NCI-H82 treated with DMSO at 0.1 percent for 48 hours (cell line): Measurements from ENCODE around the gene NID2.

Experiments used
- DNase-seq: peaks from one replicate; lab custom pipeline; 2025; ENCODE audit not compliant: unreplicated experiment; lab: John Stamatoyannopoulos, UW

NID2 gene

DNA sequence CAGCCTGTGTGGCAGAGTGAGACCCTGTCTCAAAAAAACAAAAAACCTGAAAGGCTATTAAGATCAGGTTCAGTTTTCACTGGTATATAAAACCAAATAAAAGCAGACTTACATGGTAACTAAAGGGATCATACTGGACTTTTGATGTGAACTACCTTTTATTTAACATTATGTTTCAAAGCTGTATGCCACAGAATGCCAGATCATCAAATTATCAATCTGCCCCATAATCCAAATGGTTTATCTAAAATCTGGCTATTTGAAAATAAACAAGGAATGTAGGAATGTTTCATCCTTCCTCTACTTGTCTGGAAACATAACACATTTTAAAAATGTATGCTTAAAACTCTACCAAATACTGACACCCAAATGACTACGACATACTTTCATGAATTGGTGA lies 14.2 kb downstream of the NID2 start:
- no peak for DNase-seq

DNA sequence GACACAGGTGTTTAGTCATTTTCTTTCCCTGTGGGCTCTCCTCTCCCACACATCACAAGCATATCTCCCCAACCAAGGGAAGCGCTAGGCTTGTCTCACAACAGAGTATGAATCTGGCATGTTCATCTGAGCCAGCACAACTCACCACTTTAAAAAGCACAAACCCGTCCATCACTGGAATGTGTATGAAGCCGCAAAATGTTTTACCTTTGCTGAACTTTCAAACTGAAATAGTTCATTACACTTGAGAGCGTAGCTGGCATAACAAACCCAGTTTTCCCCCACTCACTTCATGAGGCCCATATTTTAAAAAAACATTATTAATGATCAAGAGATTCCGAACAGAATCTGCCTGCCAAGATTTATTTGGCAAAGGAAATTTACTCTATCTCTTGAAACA lies 15.8 kb downstream of the NID2 start:
- DNase-seq: no peak

DNA sequence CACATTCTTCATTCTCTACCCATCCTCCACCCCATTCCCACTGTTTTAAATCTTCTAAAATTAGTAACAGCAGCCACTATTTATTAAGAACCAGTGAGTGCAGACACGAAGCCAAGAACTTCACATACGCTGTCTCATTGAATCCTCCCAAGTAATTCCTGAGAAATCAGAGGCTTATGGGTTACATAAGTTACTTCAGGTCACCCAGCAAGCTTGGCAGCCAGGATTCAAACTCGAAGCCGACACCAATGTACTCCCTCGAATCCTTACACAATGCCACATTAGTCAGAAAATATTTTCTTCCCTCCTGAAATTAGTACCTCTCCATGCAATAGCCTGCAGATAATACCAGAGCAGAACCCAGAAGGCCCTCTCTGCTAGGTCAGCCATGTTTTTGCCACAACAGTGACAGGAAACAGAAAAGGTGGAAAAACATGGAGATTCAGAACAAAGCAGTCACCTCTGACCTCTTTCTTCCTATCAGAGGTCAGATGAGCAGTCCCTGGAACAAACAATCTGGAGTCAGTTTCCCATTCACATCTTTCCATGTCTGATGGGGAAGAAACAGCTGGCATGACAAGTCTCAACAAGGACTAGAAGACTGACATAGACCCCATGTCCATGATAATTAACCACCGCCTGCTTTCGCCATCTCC lies 16.4 kb downstream of the NID2 start:
- DNase-seq: no peak

DNA sequence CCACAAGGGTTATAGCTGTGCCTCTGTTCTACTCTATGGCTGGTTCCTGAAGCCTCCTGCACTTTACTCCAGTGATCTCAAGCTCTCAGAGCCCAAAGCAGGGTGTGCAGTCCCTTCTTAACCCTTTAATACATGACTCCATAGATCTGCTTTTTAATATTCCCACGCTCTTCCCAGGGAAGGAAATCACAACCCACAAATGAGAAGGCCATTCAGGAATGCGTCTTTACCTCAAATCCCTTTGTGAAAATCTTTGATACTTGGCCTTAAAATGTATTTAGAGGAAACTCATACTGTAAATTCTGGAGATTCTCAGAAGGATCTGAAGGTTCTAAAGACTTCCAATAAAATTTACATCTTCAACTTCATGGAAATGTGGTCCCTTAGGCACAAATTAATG lies 17.0 kb downstream of the NID2 start:
- DNase-seq: no peak

DNA sequence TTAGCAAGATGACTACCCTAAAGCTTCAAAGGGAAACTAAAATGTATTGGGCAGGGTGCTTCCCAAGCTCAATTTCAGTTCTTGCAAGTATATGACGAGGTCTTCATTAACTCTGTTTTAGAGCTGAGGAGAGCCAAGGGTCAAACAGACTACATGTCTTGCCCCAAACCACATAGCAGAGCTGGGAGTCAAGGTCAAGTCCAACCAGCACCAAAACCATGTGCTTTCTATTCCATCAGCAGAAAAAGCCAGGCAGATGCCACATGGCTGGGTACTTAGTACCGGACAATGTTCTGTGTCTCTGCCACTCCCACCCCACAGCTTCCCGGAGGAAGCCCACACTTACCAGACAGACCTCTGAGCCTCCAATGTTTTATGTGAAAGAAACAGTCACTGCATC lies 17.6 kb downstream of the NID2 start:
- no peak for DNase-seq

DNA sequence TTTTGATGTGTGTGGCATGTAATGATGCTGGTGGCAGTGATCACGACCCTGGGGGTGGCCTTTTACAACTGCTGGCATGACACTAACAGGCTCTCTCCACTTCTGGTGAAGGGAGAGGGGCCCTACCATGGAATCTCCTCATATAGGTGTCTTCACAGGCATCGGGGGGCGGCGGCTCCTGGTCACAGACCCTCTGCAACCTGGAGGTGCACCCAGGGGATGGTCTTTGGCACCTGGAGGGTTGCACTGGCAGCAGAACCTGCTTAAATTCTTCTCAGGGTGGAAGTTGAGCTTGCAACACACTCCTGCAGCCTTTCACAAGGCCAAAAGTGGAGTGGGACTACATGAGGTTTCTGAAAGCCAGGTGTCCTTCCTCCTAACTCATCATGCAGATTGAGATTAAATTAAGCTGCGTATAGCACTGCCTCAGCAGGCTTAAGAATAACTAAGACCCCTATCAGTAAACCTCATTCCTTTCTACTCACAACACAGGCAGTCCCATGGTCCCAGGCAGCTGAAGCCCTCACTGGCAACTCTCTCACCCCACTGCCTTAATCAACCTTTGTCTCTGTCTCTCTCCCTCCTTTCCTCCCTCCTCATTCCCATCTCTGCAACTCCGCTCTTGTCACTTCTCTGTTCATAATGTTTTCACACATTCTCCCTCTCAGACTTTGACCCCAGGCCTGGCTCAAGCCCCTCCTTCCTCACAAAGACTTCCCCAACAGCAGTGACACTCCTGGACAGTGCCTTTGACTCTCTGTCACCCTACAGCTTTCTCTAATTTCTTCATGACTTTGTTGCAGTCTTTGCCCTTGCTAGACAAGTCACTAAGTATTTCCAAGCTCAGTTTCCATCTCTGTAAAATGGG lies 18.9 kb downstream of the NID2 start:
- no peak for DNase-seq

DNA sequence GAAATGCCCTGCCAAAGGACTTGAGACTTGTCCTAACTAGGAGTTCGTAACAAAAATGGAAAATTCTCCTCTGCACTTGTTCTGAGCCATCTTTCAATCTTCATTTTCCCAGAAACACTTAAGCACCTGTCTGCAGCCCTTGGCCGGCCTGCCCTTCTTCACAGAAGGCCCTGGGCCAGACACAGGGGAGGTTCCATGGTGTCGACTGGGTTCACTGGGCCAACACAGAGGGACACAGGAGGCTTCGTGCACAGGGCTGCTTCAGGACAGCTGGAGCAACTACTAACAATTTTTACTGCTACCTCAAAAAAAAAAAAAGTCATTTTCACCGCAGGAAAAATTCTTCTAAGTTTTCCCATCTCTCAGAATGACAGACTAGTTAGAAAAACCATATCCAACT lies 19.6 kb downstream of the NID2 start:
- no peak for DNase-seq

DNA sequence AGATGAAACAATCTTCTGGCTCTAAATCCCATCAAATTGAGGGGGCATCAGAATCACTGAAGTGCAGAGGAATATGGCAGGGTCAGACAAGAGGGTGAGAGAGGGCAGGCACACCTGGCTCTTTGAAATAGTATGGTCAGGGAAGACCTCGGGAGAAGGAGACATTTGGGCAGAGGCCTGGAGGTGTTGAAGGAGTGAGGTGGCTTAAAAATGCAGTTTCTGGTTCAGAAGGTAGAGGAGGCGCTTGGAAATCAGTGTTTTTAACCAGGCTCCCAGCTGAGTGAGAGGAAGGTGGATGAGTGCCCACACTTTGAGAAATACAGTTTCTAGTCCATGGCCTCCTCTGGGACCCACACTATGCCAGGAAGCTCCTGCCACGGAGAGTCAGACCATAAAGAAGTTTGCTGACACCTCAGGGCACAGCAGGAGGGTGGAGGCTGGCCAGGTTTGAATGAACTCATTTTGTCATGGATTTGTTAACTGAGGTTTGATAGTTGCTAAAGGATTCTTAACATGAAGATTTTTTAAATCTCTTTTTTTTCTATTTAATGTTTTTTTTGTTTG lies 20.1 kb downstream of the NID2 start:
- DNase-seq: no peak

DNA sequence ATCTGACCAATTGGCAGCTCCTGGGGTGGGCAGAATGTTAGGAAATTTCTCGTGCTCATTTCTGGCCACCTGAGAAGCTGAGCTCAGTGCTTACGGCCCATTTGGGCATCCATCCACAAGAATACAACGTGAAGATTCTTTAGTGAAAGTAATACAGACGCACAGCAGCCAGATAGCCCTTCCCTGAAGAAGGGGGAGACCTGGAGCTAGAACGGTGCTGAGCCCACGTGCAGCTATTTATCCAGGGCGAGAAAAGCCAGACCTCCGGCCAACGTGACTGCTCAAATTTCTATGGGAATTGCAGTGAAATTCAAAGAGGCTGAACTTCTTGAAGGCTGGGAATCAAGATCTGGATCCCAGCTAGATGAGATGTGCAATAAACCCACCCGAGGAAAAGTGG lies 20.7 kb downstream of the NID2 start:
- DNase-seq: no peak

DNA sequence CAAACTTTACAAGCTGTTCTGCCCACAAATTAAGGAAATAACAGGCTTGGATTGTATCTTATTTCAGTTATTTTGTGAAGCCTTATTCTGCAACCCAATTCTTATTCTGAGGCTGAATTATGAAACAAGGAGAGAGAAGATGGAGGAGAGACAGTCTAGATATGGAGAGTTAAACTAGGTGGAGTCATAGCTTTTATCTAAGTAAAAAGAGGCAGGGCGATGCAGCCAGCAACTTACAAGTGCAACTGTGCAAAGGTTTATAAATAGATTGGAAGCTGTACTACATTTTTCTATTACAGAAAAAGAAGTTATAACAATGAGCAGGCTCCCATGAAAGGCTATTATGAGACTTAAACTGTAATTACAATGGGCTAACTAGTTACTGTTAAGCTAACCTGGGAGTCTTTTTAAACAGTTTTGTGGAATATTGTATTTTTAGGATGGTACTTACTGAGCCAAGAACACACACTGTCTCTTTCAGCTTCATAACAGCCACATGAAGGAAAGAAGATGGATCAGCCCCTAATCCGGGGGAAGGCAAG lies 22.4 kb downstream of the NID2 start:
- DNase-seq: no peak

DNA sequence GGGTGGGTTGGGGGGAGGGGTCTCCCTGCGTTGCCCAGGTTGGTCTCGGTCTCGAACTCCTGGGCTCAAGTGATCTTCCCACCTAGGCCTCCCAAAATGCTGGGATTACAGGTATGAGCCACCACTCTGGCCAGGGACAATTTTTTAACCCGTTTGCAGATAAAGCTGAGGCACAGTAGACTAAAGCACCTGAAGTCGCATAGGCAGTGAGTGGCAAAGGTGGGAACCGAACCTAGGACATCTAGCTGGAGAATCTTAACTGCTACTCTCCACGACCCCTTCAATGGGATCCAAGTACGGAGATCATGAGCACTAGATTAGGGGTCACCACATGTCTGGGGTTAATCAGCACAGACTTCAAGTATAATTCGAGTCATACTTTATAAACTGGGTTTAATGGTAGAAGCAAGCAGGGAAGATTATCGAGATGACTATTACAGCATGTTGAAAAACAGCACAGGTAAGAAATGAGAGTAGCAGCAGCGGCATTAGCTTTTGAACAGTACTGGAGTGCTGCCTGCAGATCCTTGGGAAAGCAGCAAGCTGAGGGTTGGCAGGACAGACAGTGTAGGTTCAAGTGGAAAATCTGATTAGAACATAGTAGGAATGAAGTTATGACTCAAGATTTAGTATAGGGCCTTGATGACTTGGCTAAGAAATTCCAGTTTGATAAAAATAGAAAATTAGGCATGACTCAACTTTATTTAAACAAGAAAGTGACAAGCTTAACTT lies 23.9 kb downstream of the NID2 start:
- DNase-seq: no peak

DNA sequence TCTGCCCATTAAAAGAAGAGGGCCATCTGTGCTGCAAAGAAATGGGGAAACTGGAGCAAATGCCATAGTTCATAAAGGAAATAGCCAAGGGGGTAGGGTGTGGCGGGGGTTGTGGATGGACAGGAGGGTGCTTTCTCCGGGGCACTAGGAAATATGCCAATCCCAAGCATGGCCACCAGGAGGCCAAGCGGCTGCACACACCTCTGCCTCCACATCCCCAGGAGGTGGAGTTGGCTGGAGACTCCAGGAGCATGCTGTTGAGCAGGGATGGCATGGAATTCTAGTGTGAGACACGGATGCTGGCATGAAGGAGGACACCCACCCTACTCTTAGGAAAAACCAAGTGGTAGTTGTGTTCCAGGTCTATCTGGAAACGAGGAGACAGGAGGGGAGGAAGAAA lies 25.2 kb downstream of the NID2 start:
- no peak for DNase-seq

DNA sequence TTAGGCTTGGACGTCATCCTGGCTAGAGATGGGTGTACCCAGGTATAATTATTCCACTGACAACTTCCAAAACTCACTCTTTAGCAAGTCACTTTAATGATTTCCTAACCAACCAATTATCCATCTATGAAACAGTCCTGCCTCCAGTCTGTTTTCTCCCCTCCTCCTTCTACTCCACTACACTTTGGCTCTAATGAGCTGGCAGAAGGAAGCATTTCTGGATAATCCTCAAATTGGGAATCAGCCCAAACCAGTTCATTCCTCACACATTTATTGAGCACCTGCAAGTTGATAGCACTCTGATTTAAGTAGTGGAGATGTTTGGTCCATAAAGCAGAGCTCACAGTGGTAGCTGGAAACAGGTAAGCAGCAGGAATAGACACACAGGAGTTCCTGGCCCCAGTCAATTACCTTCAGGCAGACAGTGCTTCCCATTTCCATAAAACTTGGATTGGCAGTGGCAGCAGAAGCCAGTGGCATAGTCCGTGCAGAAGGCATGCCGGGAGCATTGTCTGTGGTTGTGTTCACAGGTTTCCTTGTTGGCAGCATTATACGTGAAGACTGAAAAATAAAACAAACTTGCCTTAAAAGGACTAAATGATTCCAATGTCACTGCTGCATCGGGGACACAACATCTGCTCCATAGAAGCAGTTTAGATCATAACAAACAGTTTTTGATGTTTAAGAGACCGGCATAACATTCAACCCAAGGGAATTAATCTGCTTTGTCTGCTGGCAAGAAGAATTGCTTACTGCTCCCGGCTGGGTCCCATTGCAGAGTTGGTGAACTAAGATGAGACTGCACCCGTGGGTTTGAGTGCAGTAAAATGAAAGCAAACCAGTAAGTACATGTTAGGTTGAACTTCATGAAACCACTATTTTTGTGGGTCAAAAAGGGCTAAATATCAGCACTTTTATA lies 26.2 kb downstream of the NID2 start:
- DNase-seq: no peak

DNA sequence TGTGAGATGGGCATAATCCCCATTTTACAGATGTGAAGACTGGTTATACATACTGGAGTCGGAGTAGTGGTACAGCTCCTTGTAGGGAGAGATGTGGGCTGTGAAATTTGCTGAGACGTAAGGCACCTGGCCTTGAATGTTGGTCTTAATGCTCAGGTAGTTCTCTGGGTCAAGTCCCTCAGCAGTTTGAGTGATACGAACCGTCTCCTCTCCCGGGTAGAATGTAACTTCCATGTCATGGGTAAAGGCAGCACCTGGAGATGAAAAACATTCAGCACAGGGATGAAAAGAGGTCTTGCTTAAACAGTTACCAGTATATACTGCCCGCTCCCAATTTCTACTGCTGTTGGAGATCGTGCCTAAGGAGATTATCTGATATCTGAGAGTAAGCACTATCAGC lies 28.3 kb downstream of the NID2 start:
- no peak for DNase-seq

DNA sequence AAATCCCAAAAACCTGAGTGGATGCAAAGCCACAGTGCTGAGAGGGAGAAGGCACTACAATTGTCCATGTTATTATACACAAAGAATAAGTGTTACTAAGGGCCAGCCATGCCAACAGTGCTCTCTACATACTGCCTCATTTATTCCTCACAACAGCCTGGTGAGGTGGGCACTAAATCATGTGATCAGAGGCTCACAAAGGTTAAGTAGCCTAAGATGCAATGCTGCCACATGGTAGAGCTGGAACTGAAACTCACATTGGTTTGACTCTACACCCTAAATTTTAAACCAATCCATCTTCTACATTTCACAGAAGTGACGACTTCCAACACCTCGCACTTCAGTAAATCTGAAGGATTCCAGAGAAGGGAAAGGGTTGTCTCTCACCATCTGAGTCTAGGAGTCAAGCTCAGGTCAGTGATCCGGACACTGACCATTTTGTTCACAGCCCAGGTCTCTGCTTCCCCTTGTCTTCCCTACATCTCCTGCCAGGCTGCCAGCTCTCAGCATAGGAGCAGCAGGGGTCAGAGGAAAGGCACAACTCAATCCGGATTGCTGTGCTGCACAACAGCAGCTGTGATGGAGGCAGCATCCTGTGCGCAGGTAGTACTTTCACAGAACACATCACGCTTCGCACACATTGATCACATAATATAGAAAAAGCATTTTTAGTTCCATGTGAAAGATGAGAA lies 29.6 kb downstream of the NID2 start:
- DNase-seq: no peak

DNA sequence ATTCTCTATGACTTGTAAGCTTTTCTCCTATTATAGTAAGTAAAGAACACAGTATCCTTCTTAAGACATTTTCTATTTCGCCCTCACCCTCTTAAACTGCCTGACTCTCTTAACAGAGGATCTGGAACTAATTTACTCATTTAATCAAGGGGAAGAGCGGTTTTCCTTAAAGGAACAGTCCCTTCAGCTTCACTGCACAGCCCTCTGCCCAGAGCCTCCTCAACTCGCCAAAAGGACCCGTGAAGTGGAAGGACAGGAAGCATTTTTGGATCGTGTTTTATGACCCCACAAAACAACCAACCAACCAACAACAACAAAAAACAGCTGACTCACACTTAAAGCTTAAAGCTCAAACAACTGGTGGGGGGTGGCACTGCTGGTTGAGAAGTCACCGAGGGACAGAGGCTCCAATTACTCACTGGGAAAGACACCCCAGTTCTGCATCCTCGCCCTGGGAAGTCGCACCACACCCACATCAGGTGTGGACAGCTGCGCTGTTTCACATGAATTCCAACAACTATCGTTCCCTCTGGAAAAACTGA lies 35.7 kb downstream of the NID2 start:
- DNase-seq: no peak

DNA sequence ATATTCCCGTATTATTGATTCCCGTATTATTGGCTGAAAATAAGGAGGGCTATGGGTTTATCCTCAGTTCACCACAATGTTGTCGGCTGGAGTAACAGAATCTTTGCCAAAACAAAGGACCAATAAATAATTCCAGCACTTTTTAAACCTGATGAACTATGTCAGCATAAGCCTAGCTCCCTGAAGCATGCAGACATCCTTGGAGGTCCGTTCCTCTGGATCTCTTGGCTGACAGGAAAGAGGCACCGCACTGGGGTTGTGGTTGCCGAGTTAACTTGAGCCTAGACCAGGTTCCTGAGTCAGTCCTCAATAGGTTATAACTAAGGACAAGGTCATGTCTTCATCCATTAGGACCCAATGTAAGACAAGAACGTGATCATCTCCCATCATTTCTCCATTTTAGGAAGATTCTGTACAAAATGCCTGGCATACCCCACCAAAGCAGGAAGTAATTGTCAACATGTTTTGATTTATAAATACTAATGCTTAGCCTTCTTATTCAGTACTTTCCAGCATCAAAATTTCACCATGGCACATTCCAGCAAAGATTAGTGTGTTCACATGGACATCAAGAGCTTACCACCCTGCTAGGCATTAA lies 36.6 kb downstream of the NID2 start:
- no peak for DNase-seq

DNA sequence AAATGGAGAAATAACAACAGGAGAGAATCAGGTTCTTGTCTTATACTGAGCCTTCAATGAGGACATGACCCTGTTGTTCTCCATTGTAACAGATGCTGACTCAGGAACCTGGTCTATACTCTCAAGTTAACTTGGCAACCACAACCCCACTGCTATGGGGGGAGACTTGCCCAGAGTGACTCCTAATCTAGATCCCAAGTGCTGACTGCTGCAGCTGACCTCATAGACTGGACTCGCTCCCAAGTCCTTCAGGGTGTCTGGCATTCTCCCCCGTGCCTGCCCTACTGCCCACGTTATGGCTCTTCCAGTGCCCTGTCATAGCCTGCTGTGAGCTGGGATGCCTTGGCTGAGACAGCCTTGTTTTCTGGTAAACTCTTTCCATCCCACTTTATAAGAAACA lies 37.1 kb downstream of the NID2 start:
- DNase-seq: no peak

DNA sequence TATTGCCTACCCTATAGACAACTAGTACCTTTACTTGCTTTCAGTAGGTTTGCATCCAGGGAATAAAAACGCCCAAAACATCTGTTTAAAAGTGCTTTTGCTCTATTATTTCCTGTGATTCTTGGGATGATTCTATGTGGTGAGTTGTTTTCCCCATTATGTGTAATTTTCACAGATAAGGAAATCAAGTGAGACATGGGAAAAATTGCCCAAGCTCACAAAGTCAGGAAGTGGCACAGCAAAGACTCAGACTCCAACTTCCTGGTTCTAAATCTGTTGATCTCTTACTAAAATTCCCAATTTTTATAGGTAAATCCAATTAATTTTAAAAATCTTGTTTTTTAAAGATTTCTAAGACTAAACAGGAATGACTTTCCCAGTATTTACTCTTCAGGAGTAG lies 39.0 kb downstream of the NID2 start:
- DNase-seq: no peak
